Hematopoietic multipotent progenitor cell treated with erythropoietin and hydrocortisone succinate and interleukin-3 and kit ligand, for 6 days (in vitro differentiated cells): ENCODE data around the gene SCD5.

Experiments
- DNase-seq: peaks from one replicate; pipeline ENCODE4 v3.0.0-alpha.2; 2015

SCD5 gene

GRCh38 chr4:82623121-82623683 is 175.4 kb downstream of the SCD5 start:
- no peak for DNase-seq

- DNase-seq: no peak
Observed at GRCh38 chr4:82621251-82621650, 177.3 kb downstream of the SCD5 start.

DNA sequence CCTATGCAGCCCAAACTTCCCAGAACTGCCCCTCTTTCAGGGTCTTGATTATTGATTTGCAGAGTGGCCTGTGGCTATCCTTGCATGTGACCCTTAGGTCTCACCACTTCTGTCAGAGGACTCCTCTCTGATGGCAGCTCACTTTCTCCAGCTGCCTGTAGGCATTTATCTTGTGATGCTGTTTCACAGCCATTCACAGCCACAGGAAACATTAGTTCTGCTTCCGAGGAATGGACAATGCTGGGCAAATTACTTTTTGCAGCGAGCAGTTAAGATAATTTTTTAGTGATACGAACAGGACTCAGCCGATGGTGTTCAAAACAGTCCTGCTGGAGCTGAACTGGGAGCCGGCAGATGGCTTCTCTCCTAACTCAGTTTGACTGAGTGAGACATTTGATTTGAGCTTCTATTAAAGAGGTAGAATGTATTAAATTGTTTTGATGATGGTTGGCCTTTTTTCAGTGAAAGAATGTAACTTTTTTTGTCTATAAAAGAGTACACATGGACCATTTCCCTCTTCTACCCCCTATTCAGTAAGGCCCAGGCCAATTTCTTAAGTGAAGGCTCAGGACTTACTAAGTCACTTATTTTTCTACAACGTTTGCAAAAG is 178.4 kb downstream of the SCD5 start:
- no peak for DNase-seq

DNA sequence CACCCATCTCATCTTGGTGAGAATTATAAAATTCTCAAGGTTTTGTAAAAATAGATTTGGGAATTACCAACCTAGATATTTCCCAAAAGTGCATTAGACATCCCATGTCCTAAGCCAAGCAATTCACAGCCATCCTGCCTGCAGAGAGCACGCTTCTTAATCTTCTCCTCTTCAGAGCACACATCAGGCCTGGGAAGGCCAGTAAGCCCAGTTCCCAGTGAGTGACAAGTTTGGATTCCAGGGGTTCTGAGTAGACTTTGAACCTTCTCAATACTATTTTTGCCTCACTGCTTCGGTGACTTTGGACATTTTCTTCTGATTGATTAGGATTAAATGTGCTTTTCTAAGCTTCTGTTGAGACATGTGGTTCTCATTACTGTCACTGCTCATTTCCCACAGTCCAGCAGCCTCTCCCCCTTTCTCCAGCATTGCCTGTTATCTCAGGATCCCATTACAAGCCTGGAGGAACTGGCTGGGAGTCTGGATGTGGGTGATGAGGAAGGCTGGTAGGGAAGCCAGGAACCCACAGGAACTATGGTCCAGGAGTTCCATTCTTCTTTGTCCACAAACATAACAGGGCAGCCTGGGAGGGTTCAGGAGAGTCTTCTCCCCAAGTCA is 180.4 kb downstream of the SCD5 start:
- DNase-seq: no peak

GRCh38 chr4:82614838-82615449 is 183.7 kb downstream of the SCD5 start:
- no peak for DNase-seq

GRCh38 chr4:82613121-82613520 is 185.5 kb downstream of the SCD5 start:
- no peak for DNase-seq

DNA sequence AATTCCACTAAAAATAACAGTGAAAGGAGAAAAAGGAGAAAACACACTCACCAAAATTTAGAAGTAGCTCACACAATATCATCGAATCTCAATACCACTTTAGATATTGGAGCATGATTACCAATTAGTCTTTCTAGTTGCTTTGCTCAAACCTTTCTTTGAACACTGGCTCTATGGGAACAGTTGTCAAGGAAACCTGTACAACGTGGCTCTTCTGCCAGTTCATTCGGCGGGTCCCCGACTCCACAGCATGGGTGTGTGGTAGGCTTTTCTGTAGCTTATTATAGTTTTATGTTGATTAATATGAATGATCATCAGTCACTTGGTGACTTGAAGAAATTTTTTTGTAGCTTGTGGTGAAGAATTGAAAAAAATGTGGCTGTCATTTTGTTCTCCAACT is 186.6 kb downstream of the SCD5 start:
- no peak for DNase-seq

DNA sequence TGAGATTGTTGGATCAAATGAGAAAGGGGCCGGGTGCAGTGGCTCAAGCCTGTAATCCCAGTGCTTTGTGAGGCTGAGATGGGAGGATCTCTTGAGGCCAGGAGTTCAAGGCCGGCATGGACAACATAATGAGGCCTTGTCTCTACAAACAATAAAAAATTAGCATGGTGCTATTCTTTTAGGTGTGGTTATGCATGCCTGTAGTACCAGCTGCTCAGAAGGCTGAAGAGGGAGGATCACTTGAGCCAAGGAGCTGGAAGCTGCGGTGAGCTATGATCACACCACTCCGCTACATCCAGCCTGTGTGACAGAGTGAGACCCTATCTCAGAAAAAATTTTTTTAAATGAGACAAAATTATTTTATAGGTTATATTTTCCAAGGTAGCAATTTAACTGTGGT is 187.1 kb downstream of the SCD5 start:
- no peak for DNase-seq

GRCh38 chr4:82610041-82610440 is 188.6 kb downstream of the SCD5 start:
- no peak for DNase-seq

- no peak for DNase-seq
Observed at GRCh38 chr4:82606622-82607021, 192.0 kb downstream of the SCD5 start.

GRCh38 chr4:82604522-82604921 is 194.1 kb downstream of the SCD5 start:
- no peak for DNase-seq

- no peak for DNase-seq
Observed at GRCh38 chr4:82601242-82602015, 197.2 kb downstream of the SCD5 start.

GRCh38 chr4:82599336-82599735 is 199.3 kb downstream of the SCD5 start:
- DNase-seq: peak; percentile 32

DNA sequence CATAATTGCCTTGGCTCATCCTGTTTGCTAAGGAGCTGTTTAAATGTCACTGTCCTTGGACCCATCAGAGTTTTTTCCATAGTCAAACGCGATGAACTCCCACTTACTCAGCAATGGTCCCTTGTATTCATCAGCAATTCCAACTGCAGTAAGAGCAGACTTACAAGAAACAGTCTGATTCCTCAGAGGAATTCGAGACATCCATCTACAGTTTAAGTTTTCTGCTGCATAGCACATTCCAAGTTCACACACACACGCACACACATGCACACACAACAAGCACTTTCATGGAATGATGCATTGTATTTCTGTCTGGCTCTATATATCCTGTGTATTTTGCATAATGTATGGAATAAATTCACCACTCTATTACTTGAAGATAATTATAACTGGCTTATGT is 204.1 kb downstream of the SCD5 start:
- DNase-seq: no peak

DNA sequence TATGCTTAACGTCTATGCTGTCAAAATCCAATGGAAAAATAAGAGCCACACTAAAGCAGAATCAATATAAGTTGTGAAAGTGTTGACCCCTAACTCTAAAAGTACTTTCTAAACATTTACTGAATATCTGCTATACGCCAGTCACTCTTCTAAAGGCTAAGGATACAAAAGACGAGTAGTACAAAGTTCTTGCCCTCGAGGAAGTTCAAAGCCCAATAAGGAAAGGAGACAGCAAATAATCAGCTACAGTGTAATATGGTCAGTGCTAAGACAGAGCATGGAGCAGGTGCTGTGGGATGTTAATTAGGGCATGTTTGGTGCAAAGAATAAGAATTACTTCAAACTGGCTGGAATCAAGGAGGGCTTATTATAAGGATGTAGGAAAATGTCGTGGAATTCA is 205.2 kb downstream of the SCD5 start:
- DNase-seq: no peak

DNA sequence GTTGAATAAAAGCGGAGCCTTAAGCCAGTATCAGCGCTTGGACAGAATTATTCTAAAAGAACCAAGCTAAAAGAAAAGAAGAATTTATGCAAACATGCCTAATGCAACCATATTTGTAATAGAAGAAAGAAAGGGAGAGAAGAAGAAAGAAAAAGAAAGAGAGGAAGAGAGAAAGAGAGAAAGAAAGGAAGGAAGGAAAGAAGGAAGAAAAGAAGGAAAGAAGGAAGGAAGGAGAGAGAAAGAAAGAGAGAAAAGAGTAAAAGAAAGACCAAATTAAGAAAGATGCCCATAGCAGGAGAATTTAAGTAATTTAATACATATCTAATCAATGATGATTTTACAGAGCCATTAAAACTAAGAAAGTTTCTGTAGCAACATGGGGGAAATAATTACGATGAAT is 206.0 kb downstream of the SCD5 start:
- no peak for DNase-seq

DNA sequence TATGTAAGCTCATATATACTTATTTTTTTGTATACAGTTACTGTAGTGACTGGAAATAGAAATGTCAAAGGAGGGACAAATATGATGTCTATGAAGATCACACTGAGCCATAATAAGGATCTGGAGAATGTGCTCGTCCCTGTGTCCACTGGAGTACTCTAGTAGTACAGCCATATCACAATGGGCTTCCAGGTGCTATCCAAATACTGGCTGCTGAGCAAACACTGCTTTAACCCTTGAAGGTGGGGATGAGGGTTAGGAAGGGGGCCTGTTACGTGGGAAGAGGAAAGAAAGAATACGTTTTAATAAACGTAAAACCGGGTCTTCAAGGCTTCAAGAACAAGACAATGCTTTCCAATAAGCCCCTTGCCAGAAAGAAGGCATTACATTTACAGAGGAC is 207.0 kb downstream of the SCD5 start:
- DNase-seq: no peak

- DNase-seq: no peak
Observed at GRCh38 chr4:82589756-82590155, 208.8 kb downstream of the SCD5 start.

- DNase-seq: no peak
Observed at GRCh38 chr4:82588771-82589270, 209.8 kb downstream of the SCD5 start.

GRCh38 chr4:82587826-82588540 is 210.6 kb downstream of the SCD5 start:
- no peak for DNase-seq

DNA sequence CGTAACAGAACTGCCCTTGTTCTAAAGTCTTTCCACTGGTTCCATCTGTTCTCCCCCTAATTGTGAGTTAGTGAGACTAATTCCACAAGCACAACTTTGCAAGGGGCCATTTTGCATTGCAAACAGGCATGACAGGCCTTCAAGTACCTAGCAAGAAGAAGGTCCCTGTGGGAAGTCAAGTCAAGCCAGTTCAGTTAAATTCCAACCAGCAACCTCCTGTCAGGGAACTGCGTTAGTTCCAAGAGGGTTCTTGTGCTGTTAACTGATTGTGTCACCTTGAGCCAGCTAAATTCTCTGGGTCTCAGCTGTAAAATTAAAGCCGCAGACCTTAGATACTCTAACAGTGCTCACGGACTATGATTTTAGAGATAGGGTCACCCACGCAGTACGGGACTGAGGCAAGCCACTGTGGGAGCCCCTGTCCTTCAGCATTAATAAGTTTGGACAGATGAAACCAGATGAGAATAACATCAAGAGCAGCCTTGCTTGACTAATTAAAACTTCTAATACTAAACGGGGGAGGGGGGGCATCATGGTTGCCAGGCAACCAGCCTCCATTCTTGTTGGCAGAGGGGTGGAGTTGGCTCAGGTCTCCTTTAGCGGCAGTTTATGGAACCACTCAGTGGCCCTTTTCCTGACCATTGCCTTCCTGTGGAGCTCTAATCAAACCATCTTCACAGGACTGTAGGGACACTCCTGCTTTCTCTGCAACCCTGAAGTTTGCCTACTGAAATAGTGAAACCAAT is 212.7 kb downstream of the SCD5 start:
- DNase-seq: peak; percentile 15

DNA sequence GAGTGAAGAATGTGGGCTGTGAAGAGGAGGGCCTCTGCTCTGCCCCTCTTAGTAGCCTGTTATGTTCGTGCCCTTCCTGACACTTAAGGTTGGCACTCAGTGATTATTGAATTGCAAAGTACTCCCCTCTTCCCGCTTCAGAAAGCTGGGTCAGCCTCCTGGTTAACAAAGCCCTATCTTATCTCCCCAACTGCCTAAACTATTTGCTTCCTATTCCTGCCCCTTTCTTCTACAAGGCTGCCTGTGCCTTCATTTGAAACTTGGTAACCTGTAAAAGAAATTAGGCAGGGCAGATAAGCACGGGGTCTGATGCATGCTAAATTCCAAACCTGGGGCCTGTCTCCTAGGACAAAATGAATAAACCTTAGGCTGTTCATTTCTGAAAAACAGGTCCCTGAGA is 213.7 kb downstream of the SCD5 start:
- peak; percentile 71 for DNase-seq
